ENCODE measurements around the gene OXNAD1. TPM values are rescaled to one million over a fixed set of nuclear protein-coding genes. Genes with fewer than 3 reads are reported as not detected.

The OXNAD1 gene
- total RNA-seq, 1 experiment from 2014 or later = 12.1 TPM

- no peaks in the 10 kb centered on the region for H3K4me1 ChIP-seq (ENCODE audit: control insufficient read depth in 1 of 2, insufficient read depth in 2 of 2, low read length in 2 of 2)
- H4K20me1 ChIP-seq (ENCODE audit: insufficient read depth) = no peaks in the 10 kb centered on the region
- no peak overlapping the region for H3K9ac ChIP-seq (ENCODE audit: low read length)
- H3K9me2 ChIP-seq (ENCODE audit: insufficient read depth) = no peaks in the 10 kb centered on the region
- H3K4me2 ChIP-seq (ENCODE audit: low read length) = no peak overlapping the region
- H3K27ac ChIP-seq (ENCODE audit: low read depth, low read length) = no peak overlapping the region
- peaks cover 4% of the 10 kb centered on the region; the same call in 1 of the 2 replicates for H3K79me2 ChIP-seq (ENCODE audit: insufficient read depth, low read length)
- no peak overlapping the region for H2AFZ ChIP-seq (ENCODE audit: low read depth, low read length, poor library complexity, severe bottlenecking)
- intact Hi-C loops (cut with micrococcal nuclease) = loop anchor here (1.0 kb wide), 4 partner anchors 29 to 943 kb away; no protein-coding TSS in a partner anchor
- ChIA-PET RAD21 (ENCODE audit: low non-redundant PET in 1 of 2, low total read pairs in 2 of 2, uncharacterized antibody in 2 of 2, unreplicated experiment in 2 of 2) (interaction anchor here (0.6 to 1.1 kb wide), 4 partner anchors 68 to 260 kb away, joined by 4 to 9 read pairs (median 4); no protein-coding TSS in a partner anchor), CTCF (interaction anchor here (0.5 to 1.7 kb wide), 26 partner anchors 9 to 309 kb away, joined by 3 to 38 read pairs (median 4); no protein-coding TSS in a partner anchor), POLR2A (interaction anchor here (0.7 to 0.9 kb wide), 2 partner anchors 22 to 261 kb away, joined by 3 read pairs; no protein-coding TSS in a partner anchor)
- H3K27me3 ChIP-seq (ENCODE audit: insufficient read depth, low read length) = no peaks in the 10 kb centered on the region
- peak; percentile 24 for DNase-seq (ENCODE audit: low read depth, low spot score)
- H3K4me3 ChIP-seq (replicated peaks in 1 of 2; ENCODE audit: low read depth in 1 of 2, low read length in 2 of 2) = no peak overlapping the region
- H3K9me3 ChIP-seq (ENCODE audit: control insufficient read depth in 1 of 2, insufficient read depth in 1 of 2, low read depth in 1 of 2, low read length in 2 of 2) = no peaks in the 10 kb centered on the region
- no TSS peak for BruUV-seq (replicated peaks)
- TF ChIP-seq ATF3 (IDR thresholded peaks at IDR 0.05) = no peak
- TF ChIP-seq SP1 (IDR thresholded peaks at IDR 0.05; ENCODE audit: low read depth) = no peak
- no peak for TF ChIP-seq ZNF274 (IDR thresholded peaks at IDR 0.05; ENCODE audit: low read depth, low read length)
- TF ChIP-seq RAD21 (IDR thresholded peaks at IDR 0.05; ENCODE audit: low read depth) = peak; percentile 87
- no peak for TF ChIP-seq REST (IDR thresholded peaks at IDR 0.05; ENCODE audit: low read depth)
- TF ChIP-seq CTCF (IDR thresholded peaks at IDR 0.05 in 2 of 3, conservative IDR thresholded peaks at IDR 0.05 in 1 of 3; ENCODE audit: borderline replicate concordance in 1 of 3, insufficient read depth in 1 of 3, low read depth in 2 of 3, low read length in 2 of 3) = peak; percentile 66 to 74 (median 72); a peak in 5 of 6 replicates
- H3K36me3 ChIP-seq (ENCODE audit: control insufficient read depth in 1 of 2, insufficient read depth in 2 of 2, low read length in 2 of 2) = no peaks in the 10 kb centered on the region; a peak in 2 of 4 replicates
- ATAC-seq = peak; percentile 75
These were observed 25.2 kb downstream of the OXNAD1 start for GRCh38 chr3:16290007-16290826.

Measured in HCT116 (cell line).